ENCODE measurements around the gene SLC35F3. TPM values are rescaled to one million over a fixed set of nuclear protein-coding genes. Genes with fewer than 3 reads are reported as not detected.

SLC35F3 gene
- total and polyA plus RNA-seq, 9 of the 15 experiments (the other 6 are each of a cell fraction or from before 2014, with no cell fraction given) = 0.04 to 0.07 (median 0.04) TPM; not detected in 6

DNA sequence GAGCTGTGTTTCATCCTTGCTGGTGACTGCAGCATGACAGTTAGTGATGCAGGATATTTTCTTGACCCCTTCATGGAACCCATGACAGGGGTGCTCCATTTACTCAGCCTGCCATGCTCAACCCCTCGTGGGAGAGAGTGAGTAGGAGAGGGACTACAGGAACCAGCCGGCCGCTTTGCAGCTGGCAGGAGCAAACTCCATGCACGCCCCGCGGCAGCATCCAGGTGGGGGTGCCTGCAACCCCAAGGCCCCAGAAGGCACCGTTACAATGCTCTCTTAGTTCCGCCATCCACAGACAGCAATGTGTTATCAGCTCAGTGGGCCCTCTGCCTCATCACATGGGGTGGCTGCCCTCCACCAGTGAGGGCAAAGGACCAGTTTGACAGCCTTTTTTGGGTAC lies 135.1 kb downstream of the SLC35F3 start:
- DNase-seq (ENCODE audit: extremely low read depth in 1 of 4, low spot score in 3 of 4) (no peak), ATAC-seq (no peak), FAIRE-seq (no peak)
- no peak overlapping the region for H3K4me3 ChIP-seq
- H3K9me3 ChIP-seq (replicated peaks; ENCODE audit: control insufficient read depth, insufficient read depth, low read depth, low read length) = no peaks in the 10 kb centered on the region
- TF ChIP-seq SMARCE1 (IDR thresholded peaks at IDR 0.05) (no peak), ZNF239 (CRISPR knock-in tag; IDR thresholded peaks at IDR 0.05) (no peak), XRCC4 (IDR thresholded peaks at IDR 0.05; ENCODE audit: extremely low read depth, insufficient read depth, insufficient read length) (no peak), YY1 (IDR thresholded peaks at IDR 0.05; ENCODE audit: borderline replicate concordance in 1 of 3, control insufficient read depth in 1 of 3, extremely low read depth in 1 of 3, insufficient read depth in 3 of 3, insufficient read length in 1 of 3, insufficient replicate concordance in 2 of 3, low read depth in 1 of 3, low read length in 2 of 3) (no peak), EWSR1 (IDR thresholded peaks at IDR 0.05; ENCODE audit: borderline replicate concordance, low read depth, partially characterized antibody) (no peak), SP2 (IDR thresholded peaks at IDR 0.05; ENCODE audit: extremely low read depth, low read depth, low read length, poor library complexity, severe bottlenecking) (no peak), ZNF408 (CRISPR knock-in tag; IDR thresholded peaks at IDR 0.05; ENCODE audit: low read depth) (no peak), CHD4 (IDR thresholded peaks at IDR 0.05; ENCODE audit: insufficient read depth, insufficient replicate concordance, low read depth, low read length, poor library complexity, severe bottlenecking) (no peak), NCOA4 (IDR thresholded peaks at IDR 0.05; ENCODE audit: partially characterized antibody) (no peak), CBX8 (IDR thresholded peaks at IDR 0.05; ENCODE audit: borderline replicate concordance, extremely low read depth, low read depth, low read length, poor library complexity, severe bottlenecking) (no peak), CBX5 (IDR thresholded peaks at IDR 0.05; ENCODE audit: borderline replicate concordance, low read depth) (no peak), GABPB2 (CRISPR knock-in tag; conservative IDR thresholded peaks at IDR 0.05) (no peak), PYGO2 (tag; IDR thresholded peaks at IDR 0.05) (no peak), ZNF354B (CRISPR knock-in tag; IDR thresholded peaks at IDR 0.05) (no peak), ZNF75A (CRISPR knock-in tag; IDR thresholded peaks at IDR 0.05) (no peak)
- TF ChIP-seq, protein P1, sequence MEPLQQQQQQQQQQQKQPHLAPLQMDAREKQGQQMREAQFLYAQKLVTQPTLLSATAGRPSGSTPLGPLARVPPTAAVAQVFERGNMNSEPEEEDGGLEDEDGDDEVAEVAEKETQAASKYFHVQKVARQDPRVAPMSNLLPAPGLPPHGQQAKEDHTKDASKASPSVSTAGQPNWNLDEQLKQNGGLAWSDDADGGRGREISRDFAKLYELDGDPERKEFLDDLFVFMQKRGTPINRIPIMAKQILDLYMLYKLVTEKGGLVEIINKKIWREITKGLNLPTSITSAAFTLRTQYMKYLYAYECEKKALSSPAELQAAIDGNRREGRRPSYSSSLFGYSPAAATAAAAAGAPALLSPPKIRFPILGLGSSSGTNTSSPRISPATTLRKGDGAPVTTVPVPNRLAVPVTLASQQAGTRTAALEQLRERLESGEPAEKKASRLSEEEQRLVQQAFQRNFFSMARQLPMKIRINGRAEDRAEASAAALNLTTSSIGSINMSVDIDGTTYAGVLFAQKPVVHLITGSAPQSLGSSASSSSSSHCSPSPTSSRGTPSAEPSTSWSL (CRISPR knock-in tag; IDR thresholded peaks at IDR 0.05; ENCODE audit: borderline replicate concordance) = no peak
- TF ChIP-seq, protein P2, sequence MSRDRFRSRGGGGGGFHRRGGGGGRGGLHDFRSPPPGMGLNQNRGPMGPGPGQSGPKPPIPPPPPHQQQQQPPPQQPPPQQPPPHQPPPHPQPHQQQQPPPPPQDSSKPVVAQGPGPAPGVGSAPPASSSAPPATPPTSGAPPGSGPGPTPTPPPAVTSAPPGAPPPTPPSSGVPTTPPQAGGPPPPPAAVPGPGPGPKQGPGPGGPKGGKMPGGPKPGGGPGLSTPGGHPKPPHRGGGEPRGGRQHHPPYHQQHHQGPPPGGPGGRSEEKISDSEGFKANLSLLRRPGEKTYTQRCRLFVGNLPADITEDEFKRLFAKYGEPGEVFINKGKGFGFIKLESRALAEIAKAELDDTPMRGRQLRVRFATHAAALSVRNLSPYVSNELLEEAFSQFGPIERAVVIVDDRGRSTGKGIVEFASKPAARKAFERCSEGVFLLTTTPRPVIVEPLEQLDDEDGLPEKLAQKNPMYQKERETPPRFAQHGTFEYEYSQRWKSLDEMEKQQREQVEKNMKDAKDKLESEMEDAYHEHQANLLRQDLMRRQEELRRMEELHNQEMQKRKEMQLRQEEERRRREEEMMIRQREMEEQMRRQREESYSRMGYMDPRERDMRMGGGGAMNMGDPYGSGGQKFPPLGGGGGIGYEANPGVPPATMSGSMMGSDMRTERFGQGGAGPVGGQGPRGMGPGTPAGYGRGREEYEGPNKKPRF (IDR thresholded peaks at IDR 0.05; ENCODE audit: low read depth, low read length) = no peak
- no peak overlapping the region for H3K4me2 ChIP-seq (ENCODE audit: insufficient read depth, low read length)
- no peak overlapping the region for H2AFZ ChIP-seq (ENCODE audit: low read depth, low read length)
- no peaks in the 10 kb centered on the region for H3K9me1 ChIP-seq (ENCODE audit: control insufficient read depth, insufficient read depth, low read length)
- H3K36me3 ChIP-seq (ENCODE audit: control insufficient read depth, insufficient read depth, low read length) = no peaks in the 10 kb centered on the region
- no peak overlapping the region for H3K27ac ChIP-seq (ENCODE audit: extremely low read depth, low read depth, low read length)
- intact Hi-C loops (cut with micrococcal nuclease) = no loop called here
- no peaks in the 10 kb centered on the region for H3K4me1 ChIP-seq (replicated peaks in 1 of 2; ENCODE audit: control insufficient read depth in 2 of 2, insufficient read depth in 2 of 2, low read length in 2 of 2)
- no TSS peak for BruUV-seq (replicated peaks)
- ChIA-PET CTCF (ENCODE audit: low intra/inter-chr PET ratio) (no interaction called here), POLR2A (no interaction called here)
- H4K20me1 ChIP-seq (replicated peaks; ENCODE audit: control insufficient read depth, insufficient read depth, low read length) = no peaks in the 10 kb centered on the region
- 4% methylated on average over 8 of the region's 8 CpGs for WGBS (ENCODE audit: insufficient coverage, low coverage, missing lambda C conversion rate)
- in situ Hi-C loops (cut with MboI) = no loop called here
- no peaks in the 10 kb centered on the region for H3K79me2 ChIP-seq (ENCODE audit: control insufficient read depth, insufficient read depth, low read length)
- H3K27me3 ChIP-seq (ENCODE audit: control insufficient read depth in 2 of 2, insufficient read depth in 2 of 2, low read length in 2 of 2) = no peaks in the 10 kb centered on the region; a peak in 1 of 5 replicates
- no peak overlapping the region for H3K9ac ChIP-seq (ENCODE audit: insufficient read depth in 1 of 2, low read depth in 2 of 2, low read length in 2 of 2)

Data from K562 (cell line).